Measurements from ENCODE around the gene ACBD6. TPM values are rescaled to one million over a fixed set of nuclear protein-coding genes. Genes with fewer than 3 reads are reported as not detected.

ACBD6 gene
- total and polyA plus RNA-seq, 9 donors: 31.0 to 56.0 (median 42.7) TPM

DNA sequence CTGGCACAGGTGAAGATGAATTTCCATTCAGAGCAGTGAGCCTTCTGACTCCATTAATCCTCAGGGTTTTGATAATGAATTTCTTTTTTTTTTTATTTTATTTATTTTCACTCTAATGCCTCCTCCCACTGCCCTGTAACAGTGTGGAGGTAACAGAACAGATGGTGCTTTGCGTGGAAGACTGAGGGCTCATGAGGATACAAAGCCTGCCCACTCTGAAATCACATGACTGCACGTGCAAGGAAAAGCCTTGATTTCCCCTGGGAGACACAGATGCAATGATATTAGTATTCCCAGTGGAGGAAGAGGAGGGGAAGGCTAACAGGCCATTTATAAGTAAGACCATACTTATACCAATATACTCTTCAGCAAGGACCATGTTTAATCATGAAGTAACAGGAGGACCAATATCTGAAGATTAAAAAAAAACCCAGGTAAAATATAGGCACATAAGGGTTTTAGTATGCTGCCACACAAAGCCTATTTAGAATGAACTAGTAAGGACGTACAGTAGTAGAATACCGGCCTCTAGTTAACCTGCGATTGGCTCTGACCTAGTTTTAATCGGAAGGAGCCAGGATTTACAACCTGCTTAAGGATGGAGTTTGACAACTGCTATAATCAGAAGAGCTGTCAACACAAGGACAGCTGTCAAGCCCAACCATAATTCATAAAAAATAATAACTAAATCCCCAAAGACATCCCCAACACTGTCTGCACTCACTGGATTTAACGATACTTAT, 202.7 kb downstream of the ACBD6 start:
- no peak overlapping the region for H3K4me3 ChIP-seq
- H3K9me3 ChIP-seq: no peaks in the 10 kb centered on the region
- no peaks in the 10 kb centered on the region for H3K4me1 ChIP-seq (ENCODE audit: insufficient read depth)
- intact Hi-C loops (cut with DNase I): no loop called here
- no peaks in the 10 kb centered on the region for H3K36me3 ChIP-seq
- H3K27me3 ChIP-seq: no peaks in the 10 kb centered on the region
- no peak for TF ChIP-seq EP300 (IDR thresholded peaks at IDR 0.05)
- no peak for TF ChIP-seq POLR2A (IDR thresholded peaks at IDR 0.05)
- TF ChIP-seq, protein P1, sequence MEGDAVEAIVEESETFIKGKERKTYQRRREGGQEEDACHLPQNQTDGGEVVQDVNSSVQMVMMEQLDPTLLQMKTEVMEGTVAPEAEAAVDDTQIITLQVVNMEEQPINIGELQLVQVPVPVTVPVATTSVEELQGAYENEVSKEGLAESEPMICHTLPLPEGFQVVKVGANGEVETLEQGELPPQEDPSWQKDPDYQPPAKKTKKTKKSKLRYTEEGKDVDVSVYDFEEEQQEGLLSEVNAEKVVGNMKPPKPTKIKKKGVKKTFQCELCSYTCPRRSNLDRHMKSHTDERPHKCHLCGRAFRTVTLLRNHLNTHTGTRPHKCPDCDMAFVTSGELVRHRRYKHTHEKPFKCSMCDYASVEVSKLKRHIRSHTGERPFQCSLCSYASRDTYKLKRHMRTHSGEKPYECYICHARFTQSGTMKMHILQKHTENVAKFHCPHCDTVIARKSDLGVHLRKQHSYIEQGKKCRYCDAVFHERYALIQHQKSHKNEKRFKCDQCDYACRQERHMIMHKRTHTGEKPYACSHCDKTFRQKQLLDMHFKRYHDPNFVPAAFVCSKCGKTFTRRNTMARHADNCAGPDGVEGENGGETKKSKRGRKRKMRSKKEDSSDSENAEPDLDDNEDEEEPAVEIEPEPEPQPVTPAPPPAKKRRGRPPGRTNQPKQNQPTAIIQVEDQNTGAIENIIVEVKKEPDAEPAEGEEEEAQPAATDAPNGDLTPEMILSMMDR (IDR thresholded peaks at IDR 0.05): no peak
- WGBS, 3 donors: 78 to 81% (median 79%) methylated on average over 7 of the region's 7 CpGs
- no peak for DNase-seq
- no peak overlapping the region for H3K27ac ChIP-seq

DNA sequence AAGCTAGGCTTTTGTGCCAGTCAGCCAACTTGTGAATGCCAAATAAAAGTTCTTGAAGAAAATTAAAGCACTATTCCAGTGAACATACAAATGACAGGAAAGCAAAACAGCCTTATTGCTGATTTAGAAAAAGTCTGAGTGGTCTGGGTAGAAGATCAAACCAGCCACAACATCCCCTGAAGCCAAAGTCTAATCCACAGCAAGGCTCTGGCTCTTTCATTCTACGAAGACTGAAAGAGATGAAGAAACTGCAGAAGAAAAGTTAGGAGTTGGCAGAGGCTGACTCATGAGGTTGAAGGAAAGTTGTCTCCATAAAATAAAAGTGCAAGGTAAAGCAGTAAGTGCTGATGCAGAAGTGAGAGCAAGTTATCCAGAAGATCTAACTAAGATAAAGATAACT, 206.4 kb downstream of the ACBD6 start:
- Histone ChIP-seq H3K27me3 (no peaks in the 10 kb centered on the region), H3K27ac (no peak overlapping the region), H3K9me3 (no peaks in the 10 kb centered on the region), H3K4me3 (no peak overlapping the region), H3K36me3 (no peaks in the 10 kb centered on the region), H3K4me1 (ENCODE audit: insufficient read depth) (no peaks in the 10 kb centered on the region)
- intact Hi-C loops (cut with DNase I): no loop called here
- DNase-seq: no peak
- WGBS, 3 donors: 91 to 95% (median 95%) methylated on average over 1 of the region's 1 CpG
- no peak for TF ChIP-seq EP300 (IDR thresholded peaks at IDR 0.05)
- TF ChIP-seq, protein P1 (IDR thresholded peaks at IDR 0.05): no peak
- no peak for TF ChIP-seq POLR2A (IDR thresholded peaks at IDR 0.05)

DNA sequence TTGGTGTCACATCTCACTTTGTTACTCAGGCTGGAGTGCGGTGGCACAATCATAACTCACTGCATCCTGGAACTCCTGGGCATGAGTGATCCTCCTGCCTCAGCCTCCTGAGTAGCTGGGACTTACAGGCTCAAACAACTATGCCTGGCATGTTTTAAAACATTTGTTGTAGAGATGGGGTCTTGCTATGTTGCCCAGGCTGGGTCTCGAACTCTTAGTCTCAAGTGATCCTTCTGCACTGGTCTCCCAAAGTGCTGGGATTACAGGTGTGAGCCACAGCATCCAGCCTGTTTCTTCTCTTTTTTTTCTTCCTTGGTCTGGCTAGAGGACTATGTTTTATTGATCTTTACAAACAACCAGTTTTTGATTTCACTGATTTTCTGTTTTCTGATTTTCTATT, 207.7 kb downstream of the ACBD6 start:
- 96 to 99% (median 98%) methylated on average over 2 of the region's 2 CpGs for WGBS, 3 donors
- TF ChIP-seq, protein P1 (IDR thresholded peaks at IDR 0.05): no peak
- no peaks in the 10 kb centered on the region for H3K36me3 ChIP-seq

DNA sequence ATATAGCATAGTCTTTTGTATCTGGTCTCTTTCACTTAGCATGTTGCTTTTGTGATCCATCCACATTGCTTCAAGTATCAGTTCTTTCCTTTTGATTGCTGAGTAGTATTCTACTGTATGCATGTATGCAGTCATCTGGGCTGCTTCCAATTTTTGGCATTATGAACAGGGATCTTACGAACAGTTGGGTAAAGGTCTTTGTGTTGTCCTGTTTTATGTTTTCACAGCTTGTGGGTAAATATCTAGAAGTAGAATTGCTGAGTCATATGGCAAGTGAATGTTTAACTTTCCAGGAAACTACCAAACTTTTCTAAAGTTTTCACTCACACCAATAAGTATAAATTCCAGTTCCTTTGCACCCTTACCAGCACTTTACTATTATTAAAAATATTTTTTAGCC, 211.4 kb downstream of the ACBD6 start:
- no peaks in the 10 kb centered on the region for H3K27me3 ChIP-seq
- 69 to 82% (median 77%) methylated on average over 1 of the region's 1 CpG for WGBS, 3 donors
- intact Hi-C loops (cut with DNase I): no loop called here
- TF ChIP-seq EP300 (IDR thresholded peaks at IDR 0.05): no peak
- H3K27ac ChIP-seq: no peak overlapping the region
- no peak overlapping the region for H3K4me3 ChIP-seq
- DNase-seq: no peak
- no peaks in the 10 kb centered on the region for H3K36me3 ChIP-seq
- no peaks in the 10 kb centered on the region for H3K4me1 ChIP-seq (ENCODE audit: insufficient read depth)
- no peaks in the 10 kb centered on the region for H3K9me3 ChIP-seq

More for the DNA sequence above, 207.7 kb downstream of the ACBD6 start:
- Histone ChIP-seq H3K27me3 (no peaks in the 10 kb centered on the region), H3K4me3 (no peak overlapping the region), H3K27ac (no peak overlapping the region), H3K4me1 (ENCODE audit: insufficient read depth) (no peaks in the 10 kb centered on the region), H3K9me3 (no peaks in the 10 kb centered on the region)
- intact Hi-C loops (cut with DNase I): no loop called here
- no peak for DNase-seq

DNA sequence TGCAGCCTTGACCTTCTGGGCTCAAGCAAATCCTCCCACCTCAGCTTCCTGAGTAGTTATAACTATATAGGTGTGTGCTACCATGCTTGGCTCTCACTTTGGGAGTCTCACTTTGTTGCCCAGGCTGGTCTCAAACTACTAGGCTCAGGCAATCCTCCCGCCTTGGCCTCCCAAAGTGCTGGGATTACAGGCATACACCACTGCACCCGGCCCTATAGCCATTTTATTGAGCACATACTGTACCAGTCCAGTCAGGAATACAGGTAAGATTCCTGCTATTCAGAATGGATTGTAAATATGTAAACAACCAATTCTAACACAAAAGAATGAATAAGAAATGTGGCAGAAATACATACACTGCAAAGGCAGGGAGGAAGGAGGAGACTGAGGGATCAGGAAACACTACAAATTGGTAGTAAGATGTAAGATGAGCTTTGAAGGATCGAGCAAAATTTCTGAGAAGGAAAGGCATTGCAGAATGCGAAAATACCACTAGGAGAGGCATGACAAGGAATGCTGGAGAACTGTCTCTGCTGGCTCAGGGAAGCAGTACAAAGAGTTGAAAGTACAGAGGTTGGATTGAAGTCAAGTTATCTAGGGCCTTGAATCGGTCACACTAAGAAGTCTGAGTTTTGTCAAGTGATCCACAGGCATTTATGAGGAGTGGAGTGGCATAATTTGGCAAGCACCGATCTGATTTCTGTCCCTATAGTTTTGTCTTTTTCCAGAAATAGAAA, 211.9 kb downstream of the ACBD6 start:
- no peak for TF ChIP-seq POLR2A (IDR thresholded peaks at IDR 0.05)
- TF ChIP-seq, protein P1 (IDR thresholded peaks at IDR 0.05): no peak
- TF ChIP-seq EP300 (IDR thresholded peaks at IDR 0.05): no peak
- H3K9me3 ChIP-seq: no peaks in the 10 kb centered on the region
- no peak for DNase-seq
- no peaks in the 10 kb centered on the region for H3K36me3 ChIP-seq
- H3K27ac ChIP-seq: no peak overlapping the region
- H3K4me1 ChIP-seq (ENCODE audit: insufficient read depth): no peaks in the 10 kb centered on the region
- no peaks in the 10 kb centered on the region for H3K27me3 ChIP-seq
- intact Hi-C loops (cut with DNase I): no loop called here
- no peak overlapping the region for H3K4me3 ChIP-seq
- 92 to 94% (median 93%) methylated on average over 6 of the region's 6 CpGs for WGBS, 3 donors
